ENCODE data around the gene RARRES2. TPM values are rescaled to one million over a fixed set of nuclear protein-coding genes. Genes with fewer than 3 reads are reported as not detected.

The RARRES2 gene
- total and polyA plus RNA-seq, 2 of the 13 experiments (the other 11 are each of a cell fraction or from before 2014, with no cell fraction given): 134 to 172 TPM

- TF ChIP-seq, protein P1, sequence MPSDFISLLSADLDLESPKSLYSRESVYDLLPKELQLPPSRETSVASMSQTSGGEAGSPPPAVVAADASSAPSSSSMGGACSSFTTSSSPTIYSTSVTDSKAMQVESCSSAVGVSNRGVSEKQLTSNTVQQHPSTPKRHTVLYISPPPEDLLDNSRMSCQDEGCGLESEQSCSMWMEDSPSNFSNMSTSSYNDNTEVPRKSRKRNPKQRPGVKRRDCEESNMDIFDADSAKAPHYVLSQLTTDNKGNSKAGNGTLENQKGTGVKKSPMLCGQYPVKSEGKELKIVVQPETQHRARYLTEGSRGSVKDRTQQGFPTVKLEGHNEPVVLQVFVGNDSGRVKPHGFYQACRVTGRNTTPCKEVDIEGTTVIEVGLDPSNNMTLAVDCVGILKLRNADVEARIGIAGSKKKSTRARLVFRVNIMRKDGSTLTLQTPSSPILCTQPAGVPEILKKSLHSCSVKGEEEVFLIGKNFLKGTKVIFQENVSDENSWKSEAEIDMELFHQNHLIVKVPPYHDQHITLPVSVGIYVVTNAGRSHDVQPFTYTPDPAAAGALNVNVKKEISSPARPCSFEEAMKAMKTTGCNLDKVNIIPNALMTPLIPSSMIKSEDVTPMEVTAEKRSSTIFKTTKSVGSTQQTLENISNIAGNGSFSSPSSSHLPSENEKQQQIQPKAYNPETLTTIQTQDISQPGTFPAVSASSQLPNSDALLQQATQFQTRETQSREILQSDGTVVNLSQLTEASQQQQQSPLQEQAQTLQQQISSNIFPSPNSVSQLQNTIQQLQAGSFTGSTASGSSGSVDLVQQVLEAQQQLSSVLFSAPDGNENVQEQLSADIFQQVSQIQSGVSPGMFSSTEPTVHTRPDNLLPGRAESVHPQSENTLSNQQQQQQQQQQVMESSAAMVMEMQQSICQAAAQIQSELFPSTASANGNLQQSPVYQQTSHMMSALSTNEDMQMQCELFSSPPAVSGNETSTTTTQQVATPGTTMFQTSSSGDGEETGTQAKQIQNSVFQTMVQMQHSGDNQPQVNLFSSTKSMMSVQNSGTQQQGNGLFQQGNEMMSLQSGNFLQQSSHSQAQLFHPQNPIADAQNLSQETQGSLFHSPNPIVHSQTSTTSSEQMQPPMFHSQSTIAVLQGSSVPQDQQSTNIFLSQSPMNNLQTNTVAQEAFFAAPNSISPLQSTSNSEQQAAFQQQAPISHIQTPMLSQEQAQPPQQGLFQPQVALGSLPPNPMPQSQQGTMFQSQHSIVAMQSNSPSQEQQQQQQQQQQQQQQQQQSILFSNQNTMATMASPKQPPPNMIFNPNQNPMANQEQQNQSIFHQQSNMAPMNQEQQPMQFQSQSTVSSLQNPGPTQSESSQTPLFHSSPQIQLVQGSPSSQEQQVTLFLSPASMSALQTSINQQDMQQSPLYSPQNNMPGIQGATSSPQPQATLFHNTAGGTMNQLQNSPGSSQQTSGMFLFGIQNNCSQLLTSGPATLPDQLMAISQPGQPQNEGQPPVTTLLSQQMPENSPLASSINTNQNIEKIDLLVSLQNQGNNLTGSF (CRISPR knock-in tag; IDR thresholded peaks at IDR 0.05): peak; percentile 98
- TF ChIP-seq EP300 (IDR thresholded peaks at IDR 0.05; ENCODE audit: low read depth in 2 of 2, low read length in 2 of 2) (peak; percentile 94 to 95), EP300 (CRISPR knock-in tag; IDR thresholded peaks at IDR 0.05; ENCODE audit: borderline replicate concordance) (peak; percentile 92), PRPF4 (IDR thresholded peaks at IDR 0.05; ENCODE audit: low read depth, low read length, poor library complexity, severe bottlenecking) (no peak), BRF2 (CRISPR knock-in tag; IDR thresholded peaks at IDR 0.05) (peak; percentile 61; the same call in 1 of the 2 replicates), ZBTB44 (CRISPR knock-in tag; IDR thresholded peaks at IDR 0.05) (peak; percentile 70; the same call in 1 of the 2 replicates), MEIS2 (CRISPR knock-in tag; IDR thresholded peaks at IDR 0.05) (peak; percentile 90), CEBPB (IDR thresholded peaks at IDR 0.05; ENCODE audit: borderline replicate concordance, low read depth, low read length) (peak; percentile 98), PCBP1 (IDR thresholded peaks at IDR 0.05; ENCODE audit: borderline replicate concordance, low read depth, low read length) (no peak), PRDM4 (CRISPR knock-in tag; IDR thresholded peaks at IDR 0.05; ENCODE audit: borderline replicate concordance) (no peak), ARID2 (CRISPR knock-in tag; IDR thresholded peaks at IDR 0.05; ENCODE audit: borderline replicate concordance) (peak; percentile 55; the same call in 1 of the 2 replicates), CBX1 (IDR thresholded peaks at IDR 0.05; ENCODE audit: low read depth) (peak; percentile 70), PTBP1 (IDR thresholded peaks at IDR 0.05; ENCODE audit: low read depth, low read length, poor library complexity, severe bottlenecking) (no peak), ZBTB34 (CRISPR knock-in tag; IDR thresholded peaks at IDR 0.05) (peak; percentile 86)
- TF ChIP-seq, protein P2, sequence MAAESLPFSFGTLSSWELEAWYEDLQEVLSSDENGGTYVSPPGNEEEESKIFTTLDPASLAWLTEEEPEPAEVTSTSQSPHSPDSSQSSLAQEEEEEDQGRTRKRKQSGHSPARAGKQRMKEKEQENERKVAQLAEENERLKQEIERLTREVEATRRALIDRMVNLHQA (CRISPR knock-in tag; IDR thresholded peaks at IDR 0.05): no peak
Measured at GRCh38 chr7:150388709-150389531, 47.5 kb upstream of the RARRES2 start (continued).

Data from HepG2 (cell line).